NCI-H187 treated with DMSO at 0.1 percent for 48 hours (cell line): ENCODE results near the gene TMEM209.
"Not testable (repeated sequence)": the region's sequence is repeated elsewhere in the genome, so short reads cannot be mapped to it uniquely, and the experiment has no call there.

Experiments used
- DNase-seq: peaks from one replicate; lab custom pipeline; 2025; lab: John Stamatoyannopoulos, UW

Gene TMEM209

DNA sequence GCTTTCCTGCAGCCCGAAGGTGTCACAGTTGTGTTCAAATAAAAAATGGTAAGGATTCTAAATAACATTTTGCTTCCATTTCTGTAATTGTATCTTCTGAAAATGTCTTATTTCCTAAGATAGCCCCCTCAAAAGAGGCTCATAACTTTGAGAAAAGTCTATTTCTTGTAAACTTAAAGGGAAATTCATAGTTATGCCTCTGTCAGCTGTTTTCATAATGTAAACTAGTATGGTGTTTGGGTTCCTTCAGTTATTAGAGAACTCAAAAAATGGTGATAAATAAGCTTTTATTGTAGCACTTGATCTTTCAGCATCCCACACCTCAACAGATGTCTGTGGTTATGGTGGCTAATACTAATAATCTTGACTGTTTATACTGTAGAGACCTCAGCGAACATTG lies 77.8 kb downstream of the TMEM209 start:
- DNase-seq, result no peak

DNA sequence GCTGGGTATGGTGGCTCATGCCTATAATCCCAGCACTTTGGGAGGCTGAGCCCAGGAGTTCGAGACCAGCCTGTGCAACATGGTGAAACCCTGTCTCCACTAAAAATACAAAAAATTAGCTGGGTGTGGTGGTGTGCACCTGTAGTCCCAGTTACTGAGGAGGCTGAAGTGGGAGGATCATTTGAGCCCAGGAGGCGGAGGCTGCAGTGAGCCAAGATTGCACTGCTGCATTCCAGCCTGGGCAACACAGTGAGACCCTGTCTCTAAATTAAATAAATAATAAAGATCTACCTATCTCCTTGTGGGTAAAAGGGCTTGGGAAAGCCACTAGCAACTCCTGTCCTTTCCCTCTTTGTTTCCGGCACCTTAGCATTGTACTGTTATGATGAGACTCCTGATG lies 78.4 kb downstream of the TMEM209 start:
- DNase-seq, result not testable (repeated sequence)

DNA sequence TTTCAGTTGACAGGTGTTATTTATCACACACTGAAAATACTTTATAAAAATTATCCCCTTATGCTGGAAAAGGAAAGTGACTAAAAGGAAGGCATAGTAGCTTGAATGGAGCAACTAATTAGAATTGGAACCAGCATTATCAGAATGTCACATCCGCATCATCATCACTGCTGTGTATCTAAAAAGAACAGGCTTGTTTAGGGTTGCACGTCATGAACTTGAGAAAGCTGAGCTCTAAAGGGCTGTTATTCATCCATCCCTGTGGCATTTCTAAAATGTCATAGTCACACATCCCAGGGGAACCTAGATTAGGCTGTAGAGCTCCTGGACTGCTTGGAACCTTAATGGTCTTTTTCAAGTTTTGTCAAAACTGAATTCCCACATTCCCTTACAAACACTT lies 80.5 kb downstream of the TMEM209 start:
- no peak for DNase-seq

DNA sequence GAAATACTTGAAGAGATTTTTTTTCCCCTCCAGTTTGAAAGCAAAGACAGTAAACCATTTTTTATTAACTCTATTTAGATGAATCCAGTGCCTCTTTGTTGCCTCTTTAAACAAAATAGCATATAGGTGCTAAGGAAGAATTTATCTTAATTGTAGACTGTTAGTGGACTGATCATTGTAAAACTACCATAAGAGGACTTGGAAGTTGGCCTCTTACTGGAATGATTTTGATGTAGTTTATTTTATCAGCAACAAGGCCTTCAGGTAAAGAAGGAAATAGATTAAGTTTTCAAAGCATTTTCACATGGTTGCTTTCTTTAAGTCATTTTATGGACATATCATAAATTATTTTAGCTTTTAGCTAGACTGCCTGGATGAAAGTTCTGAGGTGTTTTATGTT lies 81.7 kb downstream of the TMEM209 start:
- no peak for DNase-seq

DNA sequence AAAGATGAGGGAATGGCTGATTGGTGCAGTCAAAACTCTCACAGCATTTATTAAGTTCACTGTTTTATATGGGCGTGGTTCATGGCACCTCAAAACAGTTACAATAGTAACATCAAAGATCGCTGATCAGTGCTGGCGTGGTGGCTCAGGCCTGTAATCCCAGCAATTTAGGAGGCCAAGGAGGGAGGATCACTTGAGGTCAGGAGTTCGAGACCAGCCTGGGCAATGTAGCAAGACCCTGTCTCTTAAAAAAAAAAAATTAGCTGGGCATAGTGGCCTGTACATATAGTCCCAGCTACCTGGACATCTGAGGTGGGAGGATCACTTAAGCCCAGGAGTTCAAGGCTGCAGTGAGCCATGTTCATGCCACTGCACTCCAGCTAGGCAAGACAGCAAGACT lies 86.4 kb downstream of the TMEM209 start:
- DNase-seq, result no peak

DNA sequence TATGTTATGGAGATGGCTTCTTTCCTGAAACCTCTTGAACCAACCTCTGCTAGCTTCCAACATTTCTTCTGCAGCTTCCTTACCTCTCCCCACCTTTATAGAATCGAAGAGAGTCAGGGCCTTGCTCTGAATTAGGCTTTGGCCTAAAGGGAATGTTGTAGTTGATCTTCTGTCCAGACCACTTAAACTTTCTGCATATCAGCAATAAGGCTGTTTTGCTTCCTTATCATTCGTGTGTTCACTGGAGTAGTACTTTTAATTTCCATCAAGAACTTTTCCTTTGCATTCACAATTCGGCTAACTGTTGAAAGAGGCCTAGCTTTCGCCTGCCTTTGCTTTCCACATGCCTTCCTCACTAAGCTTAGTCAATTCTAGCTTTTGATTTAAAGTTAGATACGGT lies 86.9 kb downstream of the TMEM209 start:
- DNase-seq, result no peak

DNA sequence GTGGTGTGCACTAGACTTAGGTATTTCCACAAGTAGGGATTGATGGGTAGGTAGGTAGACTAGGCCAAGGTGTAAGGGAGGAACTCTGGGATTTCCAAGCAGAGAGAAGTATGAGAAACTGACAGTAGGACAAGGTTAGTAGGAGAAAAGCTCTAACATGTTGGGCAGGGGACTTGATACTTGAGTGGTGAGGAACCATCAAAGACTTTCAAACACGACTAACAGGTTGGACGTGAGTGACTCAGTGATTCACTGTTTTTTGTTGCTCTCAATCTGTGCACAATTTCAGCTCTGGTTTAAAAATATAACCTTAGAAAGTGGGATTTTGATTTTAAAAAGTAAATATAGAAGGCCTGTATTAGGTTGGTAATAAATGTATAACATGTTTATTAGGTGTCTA lies 90.4 kb downstream of the TMEM209 start:
- DNase-seq, result no peak
